Adrenal gland (tissue), 5 donors: ENCODE measurements around the gene RTTN.

ENCODE experiments used
- POLR2A ChIP-seq, 2 donors: fragments of 450-650 bp; IDR thresholded peaks; one replicate each; pipeline ENCODE4 v1.6.1; 2017; ENCODE audit warnings: antibody characterized with exemption in 2 of 2, mild to moderate bottlenecking in 2 of 2, moderate library complexity in 1 of 2
- TF ChIP-seq, protein P1 (sequence below), 6 experiments: fragments of 450-650 bp in 4 of 6; fragments of 200-600 bp in 2 of 6; sonication (generic) in 1 of 6; IDR thresholded peaks; 1 replicate in 5 of 6; 2 replicates in 1 of 6; pipeline versions ENCODE4 v1.5.1 to v1.8.0; 2016 to 2021; ENCODE audit warnings: antibody characterized with exemption in 6 of 6, mild to moderate bottlenecking in 2 of 6, moderate library complexity in 1 of 6
- donor health status: DM: no; HTN: no; CAD: no.

DNA sequence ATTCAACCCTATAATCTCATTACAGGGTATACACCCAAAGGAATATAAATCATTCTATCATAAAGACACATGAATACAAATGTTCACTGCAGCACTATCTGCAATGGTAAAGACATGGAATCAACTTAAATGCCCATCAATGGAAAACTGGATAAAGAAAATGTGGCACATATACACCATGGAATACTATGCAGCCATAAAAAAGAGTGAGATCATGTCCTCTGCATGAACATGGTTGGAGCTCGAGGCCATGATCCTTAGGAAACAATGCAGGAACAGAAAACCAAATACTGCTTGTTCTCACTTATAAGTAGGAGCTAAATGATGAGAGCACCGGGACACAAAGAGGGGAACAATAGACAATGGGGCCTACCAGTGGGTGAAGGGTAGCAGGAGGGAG lies 169.3 kb downstream of the RTTN start:
- TF ChIP-seq, protein P1, sequence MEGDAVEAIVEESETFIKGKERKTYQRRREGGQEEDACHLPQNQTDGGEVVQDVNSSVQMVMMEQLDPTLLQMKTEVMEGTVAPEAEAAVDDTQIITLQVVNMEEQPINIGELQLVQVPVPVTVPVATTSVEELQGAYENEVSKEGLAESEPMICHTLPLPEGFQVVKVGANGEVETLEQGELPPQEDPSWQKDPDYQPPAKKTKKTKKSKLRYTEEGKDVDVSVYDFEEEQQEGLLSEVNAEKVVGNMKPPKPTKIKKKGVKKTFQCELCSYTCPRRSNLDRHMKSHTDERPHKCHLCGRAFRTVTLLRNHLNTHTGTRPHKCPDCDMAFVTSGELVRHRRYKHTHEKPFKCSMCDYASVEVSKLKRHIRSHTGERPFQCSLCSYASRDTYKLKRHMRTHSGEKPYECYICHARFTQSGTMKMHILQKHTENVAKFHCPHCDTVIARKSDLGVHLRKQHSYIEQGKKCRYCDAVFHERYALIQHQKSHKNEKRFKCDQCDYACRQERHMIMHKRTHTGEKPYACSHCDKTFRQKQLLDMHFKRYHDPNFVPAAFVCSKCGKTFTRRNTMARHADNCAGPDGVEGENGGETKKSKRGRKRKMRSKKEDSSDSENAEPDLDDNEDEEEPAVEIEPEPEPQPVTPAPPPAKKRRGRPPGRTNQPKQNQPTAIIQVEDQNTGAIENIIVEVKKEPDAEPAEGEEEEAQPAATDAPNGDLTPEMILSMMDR (IDR thresholded peaks at IDR 0.05): no peak
- no peak for TF ChIP-seq POLR2A (IDR thresholded peaks at IDR 0.05)
